DND-41 (cell line): ENCODE results near the gene AFF1.

ENCODE experiments used
- ATAC-seq: fragments of 200-7000 bp; cut with Tn5 transposase; 3 replicates; pipeline ENCODE4 v1.9.1; 2021; ENCODE audit warnings: low read depth; ENCODE audit not compliant: insufficient read depth
- DNase-seq: peaks from one replicate; pipeline ENCODE4 v3.0.0-alpha.2; 2020
- H2AFZ ChIP-seq: 2 replicates; pipeline ENCODE4 v1.6.0; 2012; ENCODE audit warnings: low read depth, low read length
- H3K27ac ChIP-seq: 2 replicates; pipeline ENCODE4 v1.5.1; 2012; ENCODE audit warnings: low read length, inconsistent platforms
- H3K27me3 ChIP-seq: fragments of 200-600 bp; sonication (generic); 2 replicates; pipeline ENCODE4 v1.6.0; 2012; ENCODE audit warnings: low read length, mild to moderate bottlenecking, inconsistent platforms; ENCODE audit not compliant: insufficient read depth, poor library complexity
- H3K36me3 ChIP-seq: 2 replicates; pipeline ENCODE4 v1.5.1; 2012; ENCODE audit warnings: low read length, inconsistent platforms; ENCODE audit not compliant: insufficient read depth
- H3K4me1 ChIP-seq: 2 replicates; pipeline ENCODE4 v1.5.1; 2012; ENCODE audit warnings: mild to moderate bottlenecking, low read length; ENCODE audit not compliant: insufficient read depth
- H3K4me2 ChIP-seq: 2 replicates; pipeline ENCODE4 v1.6.0; 2012; ENCODE audit warnings: mild to moderate bottlenecking, moderate library complexity, low read length, inconsistent platforms; ENCODE audit not compliant: insufficient read depth
- H3K4me3 ChIP-seq, 2 experiments: fragments of 200-600 bp in 1 of 2; shearing (Covaris generic) in 1 of 2; 2 replicates each; pipeline ENCODE4 v1.5.1; 2012 to 2016; ENCODE audit warnings: inconsistent platforms in 2 of 2, low read length in 2 of 2, mild to moderate bottlenecking in 2 of 2, low read depth in 1 of 2, moderate library complexity in 1 of 2
- H3K79me2 ChIP-seq: 2 replicates; pipeline ENCODE4 v1.6.0; 2012; ENCODE audit warnings: low read length, inconsistent platforms; ENCODE audit not compliant: insufficient read depth
- H3K9ac ChIP-seq: 2 replicates; pipeline ENCODE4 v1.6.0; 2012; ENCODE audit warnings: low read depth, mild to moderate bottlenecking, inconsistent platforms, low read length, moderate library complexity
- H3K9me3 ChIP-seq: 2 replicates; pipeline ENCODE4 v1.5.1; 2012; ENCODE audit warnings: low read length, moderate library complexity, mild to moderate bottlenecking, inconsistent platforms; ENCODE audit not compliant: insufficient read depth, severe bottlenecking
- H4K20me1 ChIP-seq: 2 replicates; pipeline ENCODE4 v1.6.0; 2012; ENCODE audit warnings: low read length; ENCODE audit not compliant: insufficient read depth
- EZH2 ChIP-seq: IDR thresholded peaks from 3 replicates; pipeline ENCODE4 v1.6.1; 2012; ENCODE audit warnings: borderline replicate concordance, low read depth, mild to moderate bottlenecking, moderate library complexity, low read length, inconsistent platforms; ENCODE audit not compliant: severe bottlenecking
- TF ChIP-seq, protein P1 (sequence below): IDR thresholded peaks from 2 replicates; pipeline ENCODE4 v1.5.1; 2012; ENCODE audit warnings: borderline replicate concordance, low read length, moderate library complexity, mild to moderate bottlenecking; ENCODE audit not compliant: poor library complexity, severe bottlenecking; ENCODE audit errors: extremely low read depth

Gene AFF1

DNA sequence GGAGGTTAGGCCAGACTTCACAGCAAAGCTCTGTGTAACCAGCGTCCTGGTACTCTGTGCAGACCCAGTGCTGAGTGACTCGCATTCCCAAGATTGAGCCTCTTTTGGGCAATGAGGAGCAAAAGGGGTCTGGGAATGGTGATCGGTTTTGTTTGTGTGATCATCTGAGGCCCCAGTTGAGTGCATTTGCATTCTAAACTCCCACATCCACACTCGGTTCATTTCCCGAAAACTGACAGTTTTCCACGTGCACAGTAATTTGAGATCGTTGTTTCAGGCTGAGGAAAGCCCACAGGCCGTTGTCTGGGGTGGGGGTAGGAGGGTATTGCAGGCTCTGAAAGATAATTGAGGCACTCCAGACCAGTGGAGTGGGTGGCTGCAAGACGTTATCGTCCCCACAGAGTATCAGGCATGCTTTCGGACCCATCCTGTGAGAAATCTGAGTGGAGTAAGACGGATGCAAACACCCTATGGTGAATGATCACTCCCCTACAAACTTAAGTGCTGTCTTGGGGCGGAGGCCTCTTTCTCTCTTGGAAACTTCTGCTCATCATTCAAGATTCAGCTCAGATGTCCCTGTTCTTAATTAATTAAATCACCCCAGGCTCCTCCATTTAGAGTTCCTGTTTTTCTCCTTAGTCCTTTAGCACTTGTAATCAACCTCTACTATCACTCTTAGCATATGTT, 96.1 kb downstream of the AFF1 start:
- no peaks in the 10 kb centered on the region for H3K36me3 ChIP-seq
- H3K9me3 ChIP-seq = no peaks in the 10 kb centered on the region
- TF ChIP-seq, protein P1, sequence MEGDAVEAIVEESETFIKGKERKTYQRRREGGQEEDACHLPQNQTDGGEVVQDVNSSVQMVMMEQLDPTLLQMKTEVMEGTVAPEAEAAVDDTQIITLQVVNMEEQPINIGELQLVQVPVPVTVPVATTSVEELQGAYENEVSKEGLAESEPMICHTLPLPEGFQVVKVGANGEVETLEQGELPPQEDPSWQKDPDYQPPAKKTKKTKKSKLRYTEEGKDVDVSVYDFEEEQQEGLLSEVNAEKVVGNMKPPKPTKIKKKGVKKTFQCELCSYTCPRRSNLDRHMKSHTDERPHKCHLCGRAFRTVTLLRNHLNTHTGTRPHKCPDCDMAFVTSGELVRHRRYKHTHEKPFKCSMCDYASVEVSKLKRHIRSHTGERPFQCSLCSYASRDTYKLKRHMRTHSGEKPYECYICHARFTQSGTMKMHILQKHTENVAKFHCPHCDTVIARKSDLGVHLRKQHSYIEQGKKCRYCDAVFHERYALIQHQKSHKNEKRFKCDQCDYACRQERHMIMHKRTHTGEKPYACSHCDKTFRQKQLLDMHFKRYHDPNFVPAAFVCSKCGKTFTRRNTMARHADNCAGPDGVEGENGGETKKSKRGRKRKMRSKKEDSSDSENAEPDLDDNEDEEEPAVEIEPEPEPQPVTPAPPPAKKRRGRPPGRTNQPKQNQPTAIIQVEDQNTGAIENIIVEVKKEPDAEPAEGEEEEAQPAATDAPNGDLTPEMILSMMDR = no peak
- TF ChIP-seq EZH2 = no peak
- H4K20me1 ChIP-seq = peaks cover 82% of the 10 kb centered on the region
- H3K27me3 ChIP-seq = no peaks in the 10 kb centered on the region
- ATAC-seq (no peak), DNase-seq (no peak)
- peaks cover 98% of the 10 kb centered on the region for H3K79me2 ChIP-seq
- no peak overlapping the region for H3K4me2 ChIP-seq
- H3K4me3 ChIP-seq = no peak overlapping the region
- no peak overlapping the region for H3K27ac ChIP-seq
- no peak overlapping the region for H2AFZ ChIP-seq
- no peak overlapping the region for H3K9ac ChIP-seq
- peaks cover 5% of the 10 kb centered on the region; the same call in 1 of the 2 replicates for H3K4me1 ChIP-seq

DNA sequence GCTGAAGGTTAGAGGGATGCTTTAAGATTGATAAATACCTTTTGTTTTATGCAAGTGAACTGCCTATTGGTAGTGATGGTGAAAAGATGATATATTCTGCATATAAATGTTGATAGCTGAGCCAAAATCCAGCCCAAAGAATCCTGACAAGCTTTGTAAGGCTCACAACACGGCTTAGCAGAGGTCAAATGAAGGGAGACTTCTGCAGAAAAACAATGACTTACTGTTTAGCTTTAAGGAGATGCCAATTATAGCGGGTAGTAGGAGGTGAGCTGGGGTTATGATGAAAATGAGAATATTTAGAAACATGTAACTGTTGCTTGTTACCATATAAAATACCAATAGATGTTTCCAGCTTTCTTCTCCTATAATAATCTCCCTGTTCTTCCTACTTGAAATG, 97.1 kb downstream of the AFF1 start:
- Histone ChIP-seq H3K27ac (no peak overlapping the region), H3K4me2 (no peak overlapping the region), H3K27me3 (no peaks in the 10 kb centered on the region), H3K9ac (no peak overlapping the region), H3K36me3 (no peaks in the 10 kb centered on the region), H4K20me1 (peaks cover 84% of the 10 kb centered on the region), H2AFZ (no peak overlapping the region), H3K4me3 (no peak overlapping the region), H3K9me3 (no peaks in the 10 kb centered on the region), H3K79me2 (peaks cover 98% of the 10 kb centered on the region), H3K4me1 (peaks cover 7% of the 10 kb centered on the region; the same call in 1 of the 2 replicates)
- TF ChIP-seq, protein P1 = no peak
- TF ChIP-seq EZH2 = no peak
- ATAC-seq (no peak), DNase-seq (no peak)

DNA sequence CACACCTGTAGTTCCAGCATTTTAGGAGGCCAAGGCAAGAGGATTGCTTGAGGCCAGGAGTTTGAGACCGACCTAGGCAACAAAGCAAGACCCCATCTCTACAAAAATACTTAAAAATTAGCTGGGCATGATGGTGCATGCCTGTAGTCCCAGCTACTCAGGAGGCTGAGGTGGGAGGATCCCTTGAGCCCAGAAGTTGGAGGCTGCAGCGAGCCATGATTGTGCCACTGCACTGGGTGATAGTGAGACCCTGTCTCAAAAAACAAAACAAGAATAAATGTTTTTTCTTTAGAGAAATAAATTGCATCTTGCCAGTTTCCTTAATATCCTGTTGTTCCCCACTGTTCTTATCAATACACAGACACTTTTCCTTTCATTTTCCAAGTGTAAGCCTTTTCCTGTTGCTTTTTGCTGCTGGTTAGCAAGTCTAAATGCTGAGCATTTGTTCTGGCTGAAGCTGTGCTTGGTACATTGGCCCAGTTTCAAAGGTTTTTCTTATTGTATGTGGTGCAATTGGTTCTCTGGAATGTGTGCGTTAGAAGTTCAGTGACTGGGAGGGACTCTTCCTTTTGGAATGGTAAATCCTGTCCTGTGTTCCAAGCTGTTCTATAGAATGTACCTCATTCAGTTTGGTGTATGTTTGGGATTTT, 98.2 kb downstream of the AFF1 start:
- TF ChIP-seq, protein P1 = no peak
- TF ChIP-seq EZH2 = no peak
- no peak overlapping the region for H3K9ac ChIP-seq
- no peak overlapping the region for H3K27ac ChIP-seq
- no peaks in the 10 kb centered on the region for H3K9me3 ChIP-seq
- H3K4me1 ChIP-seq = peaks cover 14% of the 10 kb centered on the region; the same call in 1 of the 2 replicates
- H3K79me2 ChIP-seq = peaks cover 98% of the 10 kb centered on the region
- ATAC-seq (no peak), DNase-seq (no peak)
- H4K20me1 ChIP-seq = peaks cover 85% of the 10 kb centered on the region
- no peak overlapping the region for H3K4me3 ChIP-seq
- no peak overlapping the region for H3K4me2 ChIP-seq
- no peaks in the 10 kb centered on the region for H3K27me3 ChIP-seq
- H3K36me3 ChIP-seq = no peaks in the 10 kb centered on the region
- no peak overlapping the region for H2AFZ ChIP-seq
